GF-D8 (cell line): ENCODE data around the gene CD59.

ENCODE experiments used
- DNase-seq: peaks from one replicate; lab custom pipeline; 2025; lab: John Stamatoyannopoulos, UW

The CD59 gene

GRCh38 chr11:33736148-33736812 is at the start of gene CD59:
TSS of gene CD59 (minus strand) at chr11:33736423. CDS start at chr11:33722445, 13,978 bp downstream.
- peak; percentile 54 for DNase-seq

DNA sequence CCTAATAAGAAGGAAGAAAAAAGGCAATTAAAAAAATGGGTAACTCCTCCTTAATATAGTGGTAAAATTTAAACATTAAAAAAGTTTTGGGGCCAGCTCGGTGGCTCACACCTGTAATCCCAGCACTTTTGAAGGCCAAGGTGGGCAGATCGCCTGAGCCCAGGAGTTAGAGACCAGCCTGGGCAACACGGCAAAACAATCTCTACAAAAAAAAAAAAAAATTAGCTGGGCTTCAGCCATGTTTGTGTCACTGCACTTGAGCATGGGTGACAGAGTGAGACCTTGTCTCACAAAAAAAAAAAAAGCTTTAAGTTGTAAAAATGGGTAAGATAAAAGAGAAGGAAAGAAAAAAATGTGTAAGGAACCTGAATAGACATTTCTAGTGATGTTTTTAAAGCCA is 49.4 kb upstream of the CD59 start:
- no peak for DNase-seq

DNA sequence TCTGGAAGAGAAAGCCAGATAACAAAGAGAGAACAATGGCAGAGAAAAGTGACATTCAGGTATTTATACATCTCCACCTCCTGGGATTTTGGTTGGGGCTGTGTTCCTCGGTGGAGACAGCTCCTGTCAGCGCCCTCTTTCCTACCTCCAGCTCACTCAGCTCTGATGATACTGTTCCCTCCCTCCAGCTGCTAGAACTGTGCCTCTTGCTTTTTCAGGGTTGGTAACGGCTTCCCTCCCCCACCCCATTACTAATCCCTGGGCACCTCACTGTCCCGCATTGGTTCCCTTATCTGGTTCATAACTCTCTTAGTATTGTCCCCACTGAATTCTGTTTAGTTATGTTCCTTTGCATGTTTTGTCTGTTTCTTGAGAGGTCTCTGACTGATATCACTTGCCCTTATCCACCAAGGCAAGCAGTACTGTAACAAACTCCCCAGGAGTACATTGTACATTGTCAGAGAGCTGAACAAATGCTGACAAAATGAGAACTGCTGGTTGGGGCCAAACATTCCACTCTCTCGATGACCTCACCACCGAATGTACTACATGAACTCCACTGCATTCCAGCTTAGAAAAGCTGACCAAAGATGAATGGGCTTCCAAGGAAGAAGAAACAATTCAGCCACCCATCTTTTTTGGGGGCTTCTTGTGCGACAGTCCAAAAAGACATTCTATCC is 43.8 kb upstream of the CD59 start:
- no peak for DNase-seq

DNA sequence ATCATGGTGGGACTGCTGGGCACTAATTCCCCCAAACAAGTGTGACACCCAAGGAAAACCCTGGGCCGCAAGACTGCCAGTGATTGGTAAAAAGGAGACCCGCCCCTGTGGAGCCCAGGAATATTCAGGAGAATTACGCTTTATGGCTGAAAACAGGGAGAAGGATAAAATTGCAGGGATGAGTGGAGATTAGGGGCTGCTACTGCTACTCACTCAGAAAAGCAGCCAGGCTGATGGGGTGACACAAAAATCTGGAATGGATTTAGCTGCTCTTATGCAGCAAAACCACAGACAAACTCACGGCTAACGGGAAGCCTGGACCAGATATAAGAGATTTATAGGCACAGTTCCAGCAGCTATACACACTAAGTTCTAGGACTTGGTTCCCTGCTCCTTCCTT is 42.5 kb upstream of the CD59 start:
- no peak for DNase-seq

DNA sequence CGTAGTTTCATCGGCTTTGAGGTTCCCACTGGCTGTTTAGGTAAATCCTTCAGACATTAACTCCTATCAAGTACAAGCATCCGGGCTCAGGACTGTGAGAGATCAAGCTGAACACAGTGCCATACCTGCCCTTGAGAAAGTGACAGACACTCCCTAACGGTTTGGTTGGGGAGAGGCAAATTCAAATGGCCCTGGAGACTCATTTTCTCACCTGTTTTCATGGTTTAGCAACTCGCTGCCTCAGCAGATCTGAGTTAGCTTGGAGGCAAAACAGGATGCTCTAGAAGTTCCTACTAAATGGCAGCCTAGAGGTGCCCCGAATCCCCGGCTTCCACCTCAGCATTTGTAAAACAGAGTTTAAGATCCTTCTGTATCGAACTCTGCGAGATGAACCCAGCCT is 41.7 kb upstream of the CD59 start:
- DNase-seq: no peak

DNA sequence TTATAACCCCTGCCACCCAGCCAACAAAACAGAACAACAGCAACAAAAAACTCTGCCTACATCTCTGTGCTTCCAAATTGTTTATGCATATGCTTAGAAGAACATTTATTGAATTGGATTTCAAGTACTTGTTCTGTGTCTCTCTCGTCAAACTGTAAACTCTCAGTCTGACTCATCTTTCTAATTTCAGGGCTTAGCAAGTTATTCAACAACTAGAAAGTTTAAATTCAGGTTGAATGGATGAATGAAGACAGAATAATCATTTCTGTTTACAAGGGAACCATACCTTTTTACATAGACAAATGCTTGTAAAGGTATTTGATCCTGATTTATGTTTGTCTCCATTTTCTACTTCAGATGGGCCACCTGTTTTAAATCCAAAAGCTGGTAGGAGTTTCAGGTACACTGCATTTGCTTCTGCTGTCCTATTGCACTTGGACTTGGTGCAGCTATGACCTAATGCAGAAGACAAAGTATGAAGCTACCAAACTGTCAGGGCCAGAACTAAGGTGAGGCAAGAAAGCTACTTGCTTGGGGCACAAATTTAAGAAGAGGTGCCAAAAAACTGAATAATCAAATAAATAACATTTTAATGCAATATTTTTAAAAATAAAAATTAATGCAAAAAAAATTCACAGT is 39.7 kb upstream of the CD59 start:
- DNase-seq: no peak

GRCh38 chr11:33775467-33775807 is 39.2 kb upstream of the CD59 start:
- DNase-seq: no peak

DNA sequence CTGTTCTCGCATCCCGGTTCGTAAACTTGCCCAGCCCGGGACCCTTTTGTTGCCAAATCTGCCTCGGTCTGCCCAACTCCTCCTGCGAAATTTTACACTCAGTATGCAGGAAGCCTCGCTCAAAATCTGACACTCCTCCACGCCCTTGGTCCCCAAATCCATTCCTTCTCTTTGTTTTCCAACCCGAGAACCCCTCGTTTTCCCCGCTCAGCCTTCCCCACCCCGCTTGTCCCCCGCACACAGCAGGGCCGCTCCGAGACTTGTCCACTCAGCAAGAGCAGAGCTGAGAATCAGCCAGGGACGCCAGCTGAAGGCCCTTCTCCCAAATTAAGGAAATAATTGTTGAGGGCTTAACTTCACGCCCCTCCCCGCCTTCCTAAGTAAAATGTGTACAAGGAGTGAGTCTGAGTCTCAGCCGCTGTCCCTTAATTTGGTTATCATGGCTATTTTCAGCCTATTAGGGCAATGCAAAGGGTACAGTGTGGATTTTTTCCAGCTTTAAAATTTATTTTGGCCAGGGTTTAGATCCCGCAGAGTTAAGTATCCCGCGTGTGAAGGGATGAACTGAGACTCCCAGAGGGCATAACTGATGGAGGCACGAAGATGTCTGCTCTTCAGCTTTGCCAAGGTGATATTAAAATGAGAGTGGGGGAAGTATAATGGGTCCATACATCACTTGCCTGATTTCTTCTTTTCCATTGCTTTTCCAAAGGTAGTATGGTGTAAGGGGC is 38.7 kb upstream of the CD59 start:
- no peak for DNase-seq

DNA sequence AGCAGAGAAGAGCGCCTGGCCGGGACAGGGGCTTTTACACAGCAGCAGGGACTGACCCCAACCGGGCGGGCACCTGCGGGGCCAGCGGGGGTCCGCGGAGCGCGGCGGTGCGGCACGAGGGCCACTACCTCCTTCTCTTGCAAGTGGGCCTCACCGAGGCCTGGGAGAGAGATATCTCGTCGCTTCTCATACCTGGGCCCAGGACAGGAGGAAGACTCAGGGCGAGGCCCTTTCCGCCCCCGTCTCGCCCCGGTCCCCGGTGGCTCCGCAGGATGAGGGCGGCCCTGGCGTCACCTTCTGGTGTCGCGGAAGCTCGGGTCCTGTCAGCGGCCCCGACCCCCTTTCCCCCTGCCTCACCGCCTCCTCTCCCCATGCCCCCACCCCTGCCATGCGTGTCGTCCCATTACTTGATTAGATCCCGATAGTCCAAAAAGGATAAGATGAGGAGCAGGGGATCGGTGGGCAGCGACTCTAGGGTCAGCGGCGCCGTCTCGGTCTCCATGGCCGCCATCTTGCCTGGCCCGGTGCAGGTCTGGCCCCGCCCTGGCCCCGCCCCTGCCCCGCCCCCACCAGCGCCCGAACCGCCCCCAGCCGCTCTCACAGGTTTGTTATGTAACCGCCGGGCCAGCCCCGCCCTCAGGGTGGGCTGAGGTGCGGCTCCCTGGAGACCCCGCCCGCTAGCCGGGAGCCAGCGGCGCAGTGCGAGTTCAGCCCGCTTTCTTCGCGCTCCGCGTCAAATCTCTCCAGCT is 37.9 kb upstream of the CD59 start, which contains the start of gene FBXO3:
FBXO3 (minus strand) TSS at position 534 of the 749 bp plus-strand sequence; CDS start at position 511, 23 bp downstream.
- peak; percentile 9 for DNase-seq

GRCh38 chr11:33773404-33773986 is 37.3 kb upstream of the CD59 start:
- no peak for DNase-seq

DNA sequence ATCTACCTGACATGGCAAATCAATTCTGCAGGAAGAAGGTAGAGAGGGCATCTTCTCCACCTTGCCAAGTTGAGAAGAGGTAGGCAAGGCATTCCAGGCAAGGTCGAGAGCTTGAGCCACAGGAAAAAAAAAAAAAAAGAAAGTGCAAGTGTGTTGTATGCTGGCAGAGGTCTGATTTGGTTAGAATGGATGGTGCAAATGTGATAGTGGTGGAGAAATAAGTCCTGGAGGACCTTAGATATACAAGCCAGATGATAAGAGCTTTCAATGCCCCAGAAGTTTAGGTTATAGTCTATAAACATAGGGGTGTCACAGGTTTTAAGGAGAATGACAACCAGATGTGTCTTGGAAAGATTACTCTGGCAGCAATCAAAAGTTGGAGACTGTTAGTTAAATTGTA is 36.6 kb upstream of the CD59 start:
- no peak for DNase-seq

DNA sequence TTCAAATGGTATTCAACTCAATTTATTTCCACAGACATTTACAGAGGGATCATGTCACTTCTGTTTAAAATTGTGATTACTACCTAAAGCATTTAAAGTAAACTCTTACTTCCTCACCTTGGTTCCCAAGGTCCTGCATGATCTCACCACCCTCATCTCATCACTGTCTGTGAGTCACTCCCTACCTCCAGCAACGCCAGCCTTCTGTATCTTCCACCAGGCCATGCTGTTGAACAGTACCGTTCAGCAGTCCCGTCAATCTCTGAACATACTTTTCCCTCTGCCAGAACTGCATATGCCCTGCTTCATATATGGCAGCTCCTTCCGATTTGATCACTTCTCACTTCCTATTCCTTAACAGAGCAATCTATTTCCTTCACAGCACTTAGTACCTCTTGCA is 36.1 kb upstream of the CD59 start:
- no peak for DNase-seq

DNA sequence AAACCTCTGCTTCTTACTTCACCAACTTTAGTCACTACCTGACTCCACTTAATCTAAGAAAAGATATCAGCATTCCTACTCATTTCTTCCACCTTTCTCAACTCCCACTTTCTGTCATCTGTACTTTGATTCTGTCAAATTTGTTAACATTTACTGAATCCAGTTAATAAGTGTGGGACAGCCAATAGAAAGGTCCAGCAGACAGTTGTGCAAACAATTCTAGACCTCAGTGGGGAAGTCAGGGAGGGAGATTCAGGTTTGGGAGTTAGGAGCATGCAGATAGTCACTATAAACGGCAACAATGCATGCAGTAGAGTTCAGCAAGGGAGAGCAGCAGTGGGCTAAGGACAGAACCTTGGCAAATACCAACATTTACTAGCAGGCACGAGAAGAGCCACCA is 34.0 kb upstream of the CD59 start:
- DNase-seq: no peak

GRCh38 chr11:33769542-33769941 is 33.3 kb upstream of the CD59 start:
- DNase-seq: no peak

GRCh38 chr11:33767624-33768023 is 31.4 kb upstream of the CD59 start:
- no peak for DNase-seq

GRCh38 chr11:33766085-33766484 is 29.9 kb upstream of the CD59 start:
- DNase-seq: no peak

DNA sequence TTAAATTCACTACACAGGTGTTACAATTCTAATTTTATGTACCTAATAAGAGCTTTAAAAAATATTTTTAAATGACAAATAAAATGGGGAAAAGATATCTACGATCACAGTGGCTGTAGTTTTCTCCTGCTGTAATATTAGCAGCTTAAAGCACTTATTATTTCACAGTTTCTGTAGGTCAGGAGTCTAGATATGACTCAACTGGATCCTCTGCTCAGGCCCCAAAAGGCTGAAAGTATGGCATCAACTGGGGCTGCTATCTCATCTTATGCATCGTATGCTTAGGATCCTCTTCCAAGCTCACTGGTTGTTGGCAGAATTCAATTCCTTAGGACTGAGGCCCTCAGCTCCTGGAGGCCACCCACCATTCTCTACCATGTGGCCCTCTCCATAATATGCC is 25.2 kb upstream of the CD59 start:
- DNase-seq: no peak

DNA sequence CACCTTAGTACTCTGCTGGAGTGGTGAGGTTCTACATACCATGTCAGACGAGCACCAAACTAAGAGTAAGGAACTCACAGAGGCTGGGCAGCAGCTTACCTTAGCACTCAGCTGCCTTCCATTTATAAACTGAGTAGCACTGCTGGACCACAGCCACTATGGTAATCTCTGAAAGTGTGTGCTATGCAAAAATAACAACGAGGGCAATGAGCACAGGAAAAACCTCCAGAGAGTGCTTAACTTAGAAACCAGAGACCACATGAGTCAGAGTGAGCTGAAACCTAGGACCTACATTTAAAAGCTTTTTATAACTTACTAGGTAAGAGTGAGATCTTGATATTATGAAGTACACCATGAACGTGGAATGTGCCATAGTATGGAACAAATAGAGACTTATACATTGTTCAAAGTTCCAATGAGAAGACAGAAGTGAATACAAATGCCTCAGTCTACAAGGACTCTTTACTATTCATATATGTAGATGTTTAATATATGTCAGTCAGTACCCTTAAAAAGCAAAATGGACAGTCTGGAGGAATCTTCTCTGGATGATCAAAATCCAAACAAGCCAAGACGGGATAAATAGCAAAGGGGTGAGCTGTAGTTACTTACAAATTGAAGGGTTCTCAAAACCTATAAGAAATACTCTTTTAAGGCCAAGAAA is 17.2 kb upstream of the CD59 start:
- DNase-seq: no peak

DNA sequence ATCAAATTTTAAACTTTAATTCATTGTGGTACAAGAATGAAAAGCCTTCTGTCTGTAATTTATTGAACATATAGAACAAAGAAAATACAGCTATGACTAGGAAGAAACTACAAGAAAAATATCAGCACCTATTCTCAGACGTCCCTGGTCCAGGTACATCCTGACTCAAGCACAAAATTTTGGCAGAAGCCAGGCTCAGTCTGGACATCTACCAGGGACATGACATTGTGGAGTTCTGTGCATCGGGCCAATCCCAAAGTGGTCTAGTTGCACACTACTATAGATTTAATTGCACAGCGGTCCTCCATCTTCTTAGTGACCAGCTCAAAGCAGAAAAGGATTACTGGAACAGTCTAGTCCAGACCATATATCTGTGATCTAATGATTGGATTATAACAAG is 15.7 kb upstream of the CD59 start:
- DNase-seq: no peak

DNA sequence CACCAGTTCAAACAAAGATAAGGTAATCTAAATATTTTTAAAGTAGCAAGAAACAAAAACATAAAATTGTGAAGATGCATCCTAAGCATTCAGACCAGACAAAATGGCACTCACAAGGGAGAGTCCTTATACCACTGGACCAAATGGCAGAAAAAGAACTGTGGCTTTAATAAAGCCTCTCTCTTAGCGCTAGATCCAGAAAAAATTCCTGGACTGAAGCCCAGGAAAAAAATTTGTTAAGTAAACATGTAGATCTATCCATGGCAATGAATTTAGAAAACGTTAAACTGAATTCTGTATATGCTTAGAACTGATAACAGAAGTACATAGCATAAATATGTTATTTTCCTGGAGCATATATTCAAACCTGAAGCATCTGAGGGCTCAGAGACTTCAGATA is 11.8 kb upstream of the CD59 start:
- no peak for DNase-seq

GRCh38 chr11:33743291-33743690 is 7.1 kb upstream of the CD59 start:
- DNase-seq: no peak
